Endometrium (tissue), 2 donors: ENCODE measurements around the gene GAA.

Source experiments
- FAIRE-seq: peaks from 2 replicates; lab custom pipeline; 2012; peaks lifted over from hg19 to GRCh38; lab: Jason Lieb, UNC
- donor health status: control.
- donor health status: control.

GAA gene

DNA sequence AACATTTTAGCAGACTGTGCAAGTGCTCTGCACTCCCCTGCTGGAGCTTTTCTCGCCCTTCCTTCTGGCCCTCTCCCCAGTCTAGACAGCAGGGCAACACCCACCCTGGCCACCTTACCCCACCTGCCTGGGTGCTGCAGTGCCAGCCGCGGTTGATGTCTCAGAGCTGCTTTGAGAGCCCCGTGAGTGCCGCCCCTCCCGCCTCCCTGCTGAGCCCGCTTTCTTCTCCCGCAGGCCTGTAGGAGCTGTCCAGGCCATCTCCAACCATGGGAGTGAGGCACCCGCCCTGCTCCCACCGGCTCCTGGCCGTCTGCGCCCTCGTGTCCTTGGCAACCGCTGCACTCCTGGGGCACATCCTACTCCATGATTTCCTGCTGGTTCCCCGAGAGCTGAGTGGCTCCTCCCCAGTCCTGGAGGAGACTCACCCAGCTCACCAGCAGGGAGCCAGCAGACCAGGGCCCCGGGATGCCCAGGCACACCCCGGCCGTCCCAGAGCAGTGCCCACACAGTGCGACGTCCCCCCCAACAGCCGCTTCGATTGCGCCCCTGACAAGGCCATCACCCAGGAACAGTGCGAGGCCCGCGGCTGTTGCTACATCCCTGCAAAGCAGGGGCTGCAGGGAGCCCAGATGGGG, 3.1 kb downstream of the GAA start:
- no peak for FAIRE-seq

DNA sequence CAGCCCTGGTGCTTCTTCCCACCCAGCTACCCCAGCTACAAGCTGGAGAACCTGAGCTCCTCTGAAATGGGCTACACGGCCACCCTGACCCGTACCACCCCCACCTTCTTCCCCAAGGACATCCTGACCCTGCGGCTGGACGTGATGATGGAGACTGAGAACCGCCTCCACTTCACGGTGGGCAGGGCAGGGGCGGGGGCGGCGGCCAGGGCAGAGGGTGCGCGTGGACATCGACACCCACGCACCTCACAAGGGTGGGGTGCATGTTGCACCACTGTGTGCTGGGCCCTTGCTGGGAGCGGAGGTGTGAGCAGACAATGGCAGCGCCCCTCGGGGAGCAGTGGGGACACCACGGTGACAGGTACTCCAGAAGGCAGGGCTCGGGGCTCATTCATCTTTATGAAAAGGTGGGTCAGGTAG, 3.6 kb downstream of the GAA start:
- FAIRE-seq, result no peak

DNA sequence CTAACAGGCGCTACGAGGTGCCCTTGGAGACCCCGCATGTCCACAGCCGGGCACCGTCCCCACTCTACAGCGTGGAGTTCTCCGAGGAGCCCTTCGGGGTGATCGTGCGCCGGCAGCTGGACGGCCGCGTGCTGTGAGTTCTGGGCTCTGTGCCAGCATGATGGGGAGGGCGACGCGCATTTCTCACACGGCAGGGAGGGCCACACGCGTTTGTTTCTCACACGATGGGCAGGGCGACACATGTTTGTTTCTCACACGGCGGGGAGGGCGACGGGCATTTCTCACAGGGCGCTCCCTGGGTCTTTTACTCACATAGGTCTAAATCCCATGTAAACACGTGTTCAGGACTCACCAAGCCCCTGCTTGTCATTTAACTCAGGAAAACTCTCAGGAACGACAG, 4.4 kb downstream of the GAA start:
- FAIRE-seq, result no peak

DNA sequence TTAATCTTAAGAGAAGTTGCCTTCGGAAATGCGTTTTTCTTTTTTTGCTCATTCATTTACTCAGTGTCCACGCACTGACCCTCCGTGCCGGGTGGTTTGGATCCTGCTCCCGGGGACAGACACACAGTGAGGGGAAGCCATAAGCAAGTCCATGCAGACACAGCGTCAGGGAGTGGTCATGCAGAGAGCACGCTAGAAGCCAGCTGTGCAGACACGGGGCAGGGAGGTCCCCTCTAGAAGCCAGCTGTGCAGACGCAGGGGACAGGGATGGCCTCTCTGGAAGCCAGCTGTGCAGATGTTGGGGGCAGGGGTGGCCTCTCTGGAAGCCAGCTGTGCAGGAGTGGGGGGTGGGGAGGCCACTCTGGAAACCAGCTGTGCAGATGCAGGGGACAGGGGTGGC, 4.8 kb downstream of the GAA start:
- no peak for FAIRE-seq

- FAIRE-seq, result no peak
Measured at GRCh38 chr17:80106751-80107150, 5.4 kb downstream of the GAA start.

DNA sequence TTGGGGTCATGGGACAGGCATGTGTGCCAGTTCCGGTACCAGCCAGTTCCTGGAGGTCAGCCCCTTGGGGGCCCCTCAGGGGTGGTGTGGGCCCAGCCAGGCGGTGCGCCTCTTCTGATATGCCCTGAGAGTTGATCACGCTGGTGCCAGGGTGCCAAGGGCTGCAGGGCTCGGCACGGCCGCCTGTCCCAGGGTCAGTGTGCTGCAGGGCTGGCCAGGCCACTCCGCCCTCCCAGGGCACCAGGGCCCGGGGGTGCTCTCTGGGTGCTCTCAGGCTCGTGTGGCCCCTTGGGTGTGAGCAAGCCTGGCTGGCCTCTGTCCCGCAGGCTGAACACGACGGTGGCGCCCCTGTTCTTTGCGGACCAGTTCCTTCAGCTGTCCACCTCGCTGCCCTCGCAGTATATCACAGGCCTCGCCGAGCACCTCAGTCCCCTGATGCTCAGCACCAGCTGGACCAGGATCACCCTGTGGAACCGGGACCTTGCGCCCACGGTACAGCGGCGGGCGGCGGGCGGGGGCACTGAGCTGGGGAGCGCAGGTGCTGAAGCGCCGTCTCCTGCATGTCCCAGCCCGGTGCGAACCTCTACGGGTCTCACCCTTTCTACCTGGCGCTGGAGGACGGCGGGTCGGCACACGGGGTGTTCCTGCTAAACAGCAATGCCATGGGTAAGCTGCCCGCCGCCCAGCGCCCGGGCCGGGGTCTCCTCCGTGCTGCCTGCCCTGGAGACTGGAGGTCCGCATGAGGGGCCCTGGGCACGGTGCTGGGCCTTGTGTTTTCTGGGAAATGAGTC, 6.0 kb downstream of the GAA start:
- no peak for FAIRE-seq

DNA sequence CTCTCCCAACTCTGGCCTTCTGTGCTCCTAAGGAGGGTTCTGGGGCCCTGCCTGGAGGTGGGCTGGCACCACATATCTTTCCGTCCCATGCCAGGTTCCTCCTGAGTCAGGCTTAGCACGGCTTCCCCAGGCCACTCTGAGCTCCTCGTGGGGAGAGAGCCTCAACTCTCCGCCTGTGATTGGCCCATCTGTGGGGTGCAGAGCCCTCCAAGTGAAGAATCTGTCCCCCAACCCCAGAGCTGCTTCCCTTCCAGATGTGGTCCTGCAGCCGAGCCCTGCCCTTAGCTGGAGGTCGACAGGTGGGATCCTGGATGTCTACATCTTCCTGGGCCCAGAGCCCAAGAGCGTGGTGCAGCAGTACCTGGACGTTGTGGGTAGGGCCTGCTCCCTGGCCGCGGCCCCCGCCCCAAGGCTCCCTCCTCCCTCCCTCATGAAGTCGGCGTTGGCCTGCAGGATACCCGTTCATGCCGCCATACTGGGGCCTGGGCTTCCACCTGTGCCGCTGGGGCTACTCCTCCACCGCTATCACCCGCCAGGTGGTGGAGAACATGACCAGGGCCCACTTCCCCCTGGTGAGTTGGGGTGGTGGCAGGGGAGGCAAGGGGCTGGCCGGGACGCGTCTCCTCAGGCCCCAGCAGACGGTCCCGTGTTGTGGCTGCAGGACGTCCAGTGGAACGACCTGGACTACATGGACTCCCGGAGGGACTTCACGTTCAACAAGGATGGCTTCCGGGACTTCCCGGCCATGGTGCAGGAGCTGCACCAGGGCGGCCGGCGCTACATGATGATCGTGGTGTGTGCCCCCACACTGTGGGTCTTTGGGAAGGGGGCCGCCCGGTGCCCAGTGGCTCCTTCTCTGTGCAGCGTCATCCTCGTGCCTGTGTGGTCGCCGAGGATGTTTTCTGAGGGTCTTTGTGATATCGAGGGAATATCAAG, 6.9 kb downstream of the GAA start:
- no peak for FAIRE-seq

- FAIRE-seq, result no peak
Measured at GRCh38 chr17:80109066-80109660, 7.8 kb downstream of the GAA start.

- FAIRE-seq, result no peak
Measured at GRCh38 chr17:80109713-80110446, 8.5 kb downstream of the GAA start.

DNA sequence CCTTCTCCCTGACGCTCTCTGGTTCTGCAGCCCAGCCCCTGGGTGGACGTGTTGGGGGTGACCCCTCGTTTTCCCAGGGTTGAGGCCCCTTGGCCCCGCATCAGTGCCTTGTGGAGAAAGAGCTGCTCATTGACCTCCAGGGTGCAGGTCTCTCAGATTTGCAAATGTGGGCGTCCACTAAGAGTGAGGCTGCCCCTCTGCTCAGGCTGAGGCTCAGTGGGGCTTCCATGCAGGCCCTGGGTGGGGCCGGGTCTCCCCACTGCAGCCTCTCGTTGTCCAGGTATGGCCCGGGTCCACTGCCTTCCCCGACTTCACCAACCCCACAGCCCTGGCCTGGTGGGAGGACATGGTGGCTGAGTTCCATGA, 9.0 kb downstream of the GAA start:
- no peak for FAIRE-seq

- no peak for FAIRE-seq
Measured at GRCh38 chr17:80110927-80111701, 9.7 kb downstream of the GAA start.

DNA sequence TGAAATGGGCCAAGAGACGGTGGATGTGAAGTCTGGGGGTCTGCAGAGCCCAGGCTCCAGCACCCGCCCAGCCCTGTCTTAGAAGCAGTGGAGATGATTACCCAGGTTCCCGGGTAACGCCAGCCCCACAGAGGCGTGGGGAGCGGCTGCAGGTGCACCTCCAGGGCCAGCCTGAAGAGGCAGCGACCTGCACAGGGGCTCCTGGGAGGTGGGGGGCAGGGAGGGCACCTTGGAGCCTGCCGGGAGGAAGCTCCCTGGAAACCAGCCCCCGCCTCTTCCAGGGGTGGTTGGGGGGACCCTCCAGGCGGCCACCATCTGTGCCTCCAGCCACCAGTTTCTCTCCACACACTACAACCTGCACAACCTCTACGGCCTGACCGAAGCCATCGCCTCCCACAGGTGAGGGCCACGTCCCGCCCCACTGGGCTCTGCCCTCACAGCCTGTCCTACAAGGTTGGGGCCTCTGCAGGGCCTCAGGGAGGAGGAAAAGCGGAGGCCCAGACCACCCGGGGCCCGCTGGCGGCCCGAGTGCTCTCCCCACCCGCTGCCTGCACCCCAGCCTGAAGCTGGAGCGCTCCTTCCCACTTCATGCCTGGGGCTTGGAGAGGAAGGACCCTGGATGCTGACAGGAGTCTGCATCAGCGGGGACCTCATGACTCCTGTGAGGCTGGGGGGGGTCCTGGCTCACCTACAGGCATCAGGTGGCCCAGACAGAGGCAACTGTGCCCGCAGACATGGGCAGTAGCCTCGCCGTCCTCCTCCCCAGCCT, 10.5 kb downstream of the GAA start:
- no peak for FAIRE-seq

DNA sequence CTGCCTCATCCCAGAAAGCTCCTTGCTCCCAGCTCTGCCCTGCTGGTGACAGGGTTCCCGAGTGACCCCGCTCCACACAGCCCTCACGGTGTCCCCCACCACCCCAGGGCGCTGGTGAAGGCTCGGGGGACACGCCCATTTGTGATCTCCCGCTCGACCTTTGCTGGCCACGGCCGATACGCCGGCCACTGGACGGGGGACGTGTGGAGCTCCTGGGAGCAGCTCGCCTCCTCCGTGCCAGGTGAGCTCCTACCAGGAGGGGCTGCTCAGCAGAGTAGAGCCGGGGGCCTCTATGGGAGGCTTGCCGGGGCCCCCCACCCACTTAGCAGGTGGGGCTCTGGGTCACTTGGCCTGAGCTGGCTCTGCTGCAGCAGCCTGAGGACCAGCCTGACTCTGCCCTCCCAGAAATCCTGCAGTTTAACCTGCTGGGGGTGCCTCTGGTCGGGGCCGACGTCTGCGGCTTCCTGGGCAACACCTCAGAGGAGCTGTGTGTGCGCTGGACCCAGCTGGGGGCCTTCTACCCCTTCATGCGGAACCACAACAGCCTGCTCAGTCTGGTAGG, 11.2 kb downstream of the GAA start:
- no peak for FAIRE-seq

DNA sequence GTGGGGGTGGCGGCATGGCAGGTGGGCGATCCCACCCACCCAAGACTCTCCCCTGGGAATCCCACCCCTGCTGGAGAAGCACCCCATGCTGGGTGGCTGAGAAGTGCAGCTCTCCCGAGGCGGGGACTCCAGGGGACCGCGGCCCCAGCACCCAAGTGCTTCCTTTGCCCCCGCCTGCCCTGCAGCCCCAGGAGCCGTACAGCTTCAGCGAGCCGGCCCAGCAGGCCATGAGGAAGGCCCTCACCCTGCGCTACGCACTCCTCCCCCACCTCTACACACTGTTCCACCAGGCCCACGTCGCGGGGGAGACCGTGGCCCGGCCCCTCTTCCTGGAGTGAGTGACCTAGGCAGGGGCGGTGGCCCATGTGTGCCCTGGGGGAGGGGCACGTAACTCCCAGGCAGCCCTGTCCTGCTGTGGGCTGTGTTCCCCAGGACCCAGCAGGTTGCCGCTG, 11.7 kb downstream of the GAA start:
- FAIRE-seq, result no peak

DNA sequence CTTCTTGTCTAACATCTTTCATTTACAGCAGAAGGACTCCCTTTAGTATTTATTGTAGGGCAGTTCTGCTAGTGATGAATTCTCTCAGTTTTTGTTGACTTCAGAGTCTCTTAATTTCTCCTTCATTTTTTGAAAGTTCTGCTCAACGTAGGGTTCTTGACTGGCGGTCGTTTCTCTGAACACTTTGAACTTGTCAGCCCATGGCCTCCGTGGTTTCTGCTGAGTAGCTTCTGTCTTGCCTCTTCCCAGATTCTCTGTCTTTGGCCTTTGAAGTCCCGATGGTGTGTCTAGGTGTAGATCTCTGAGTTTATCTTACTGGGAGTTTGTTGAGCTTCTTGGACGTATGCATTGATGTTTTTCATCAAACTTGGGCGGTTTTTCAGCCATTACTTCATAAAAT, 13.4 kb downstream of the GAA start:
- FAIRE-seq, result no peak

GRCh38 chr17:80115159-80115558, 13.8 kb downstream of the GAA start:
- FAIRE-seq, result no peak

- FAIRE-seq, result no peak
Measured at GRCh38 chr17:80116276-80116920, 15.0 kb downstream of the GAA start.

DNA sequence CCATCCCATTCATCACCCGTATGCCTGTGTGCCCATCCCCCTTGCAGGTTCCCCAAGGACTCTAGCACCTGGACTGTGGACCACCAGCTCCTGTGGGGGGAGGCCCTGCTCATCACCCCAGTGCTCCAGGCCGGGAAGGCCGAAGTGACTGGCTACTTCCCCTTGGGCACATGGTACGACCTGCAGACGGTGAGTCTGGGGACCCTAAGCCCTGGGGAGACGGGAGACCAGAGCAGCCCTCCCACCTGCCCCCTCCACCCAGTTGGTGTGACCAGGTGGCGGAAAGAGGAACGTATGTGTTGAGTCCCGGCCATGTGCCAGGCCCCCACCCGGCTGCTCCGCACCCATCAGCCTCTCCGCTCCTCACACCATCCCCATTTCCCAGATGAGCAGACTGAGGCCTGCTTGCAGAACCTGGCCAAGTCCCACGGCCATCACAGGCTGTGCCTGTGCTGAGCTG, 15.6 kb downstream of the GAA start:
- FAIRE-seq, result no peak
